Endodermal cell (in vitro differentiated cells): ENCODE results near the gene PRKCB. TPM values are rescaled to one million over a fixed set of nuclear protein-coding genes. Genes with fewer than 3 reads are reported as not detected.
A peak's percentile ranks its signal among the peaks of the same experiment; 100 is the strongest.

ENCODE experiments used
- DNase-seq: peaks from one replicate; pipeline ENCODE4 v3.0.0-alpha.2; 2017
- H3K27ac ChIP-seq: 2 replicates; pipeline ENCODE4 v1.5.1; 2013; ENCODE audit warnings: mild to moderate bottlenecking, low read depth, low read length, moderate library complexity
- H3K27me3 ChIP-seq: 2 replicates; pipeline ENCODE4 v1.6.1; 2013; ENCODE audit warnings: mild to moderate bottlenecking, low read length, moderate library complexity; ENCODE audit not compliant: insufficient read depth, control insufficient read depth, poor library complexity, severe bottlenecking
- H3K36me3 ChIP-seq: 2 replicates; pipeline ENCODE4 v1.7.0; 2013; ENCODE audit warnings: mild to moderate bottlenecking, low read length, moderate library complexity; ENCODE audit not compliant: control insufficient read depth, insufficient read depth
- H3K4me1 ChIP-seq: one replicate; pipeline ENCODE4 v1.7.0; 2013; ENCODE audit warnings: low read length; ENCODE audit not compliant: control insufficient read depth, insufficient read depth
- H3K4me3 ChIP-seq: 2 replicates; pipeline ENCODE4 v1.5.1; 2013; ENCODE audit warnings: mild to moderate bottlenecking, low read length, moderate library complexity
- H3K9ac ChIP-seq: 2 replicates; pipeline ENCODE4 v1.6.1; 2013; ENCODE audit warnings: mild to moderate bottlenecking, low read length, moderate library complexity; ENCODE audit not compliant: poor library complexity, severe bottlenecking; ENCODE audit errors: extremely low read depth
- H3K9me3 ChIP-seq: 2 replicates; pipeline ENCODE4 v1.6.1; 2013; ENCODE audit warnings: mild to moderate bottlenecking, low read length, moderate library complexity; ENCODE audit not compliant: control insufficient read depth
- H3K27ac Mint-ChIP-seq: 2 replicates; pipeline ENCODE4 v1.8.0; 2020; ENCODE audit warnings: mixed read lengths
- H3K27me3 Mint-ChIP-seq: 2 replicates; pipeline ENCODE4 v1.8.0; 2021; ENCODE audit warnings: mild to moderate bottlenecking, mixed read lengths; ENCODE audit not compliant: insufficient read depth
- H3K36me3 Mint-ChIP-seq: 2 replicates; pipeline ENCODE4 v1.8.0; 2020; ENCODE audit warnings: low read depth, mixed read lengths
- H3K4me1 Mint-ChIP-seq: 2 replicates; pipeline ENCODE4 v1.8.0; 2020; ENCODE audit warnings: mixed read lengths
- H3K4me3 Mint-ChIP-seq: 2 replicates; pipeline ENCODE4 v1.8.0; 2020; ENCODE audit warnings: mild to moderate bottlenecking, moderate library complexity, mixed read lengths
- H3K9me3 Mint-ChIP-seq: 2 replicates; pipeline ENCODE4 v1.8.0; 2020; ENCODE audit warnings: mild to moderate bottlenecking, mixed read lengths
- CTCF ChIP-seq: fragments of 200-600 bp; sonication (generic); conservative IDR thresholded peaks from 2 replicates; pipeline ENCODE4 v1.5.0; 2021; ENCODE audit warnings: antibody characterized with exemption, mild to moderate bottlenecking
- WGBS, 2 experiments: methylation state at CpG; one replicate each; pipeline versions ENCODE4 v1.1.5 to v1.1.7; 2013; ENCODE audit warnings: missing lambda C conversion rate in 2 of 2, mixed read lengths in 1 of 2; ENCODE audit not compliant: insufficient coverage in 1 of 2, insufficient read length in 1 of 2; 5-methylcytosine and 5-hydroxymethylcytosine counted together
- total RNA-seq, 2 donors: library from RNA; stranded (reverse); fragmentation: NEBNext Ultra II Directional in 1 of 2; extraction: Animal tissue kit (Norgen Biotek cat#: 25700) in 1 of 2; gene quantifications; 2 replicates in 1 of 2; 3 replicates in 1 of 2; pipeline ENCODE4 v1.2.1, GENCODE V29; 2021

Gene PRKCB
- total RNA-seq, 2 donors from 2014 or later = 0.38 to 1.1 TPM

DNA sequence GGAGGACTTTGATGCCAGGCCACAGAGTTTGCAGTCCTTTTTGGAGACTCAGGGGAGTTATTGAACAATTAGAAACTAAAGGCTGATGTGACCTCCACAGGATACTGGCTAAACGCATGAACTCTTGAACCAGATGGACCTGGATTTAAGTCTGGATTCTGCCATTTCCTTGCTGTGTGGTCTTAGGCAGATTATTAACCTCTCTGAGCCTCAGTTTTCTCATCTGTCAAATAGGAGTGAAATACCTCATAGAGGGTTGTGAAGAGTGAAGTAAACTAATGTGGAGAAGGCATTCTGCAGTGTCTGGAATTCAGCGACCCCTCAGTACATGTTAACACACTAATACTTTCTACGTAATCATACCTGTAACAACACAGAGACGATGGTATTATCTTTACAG is 93.5 kb downstream of the PRKCB start:
- H3K36me3 Mint-ChIP-seq = no peaks in the 10 kb centered on the region
- Histone ChIP-seq H3K27me3 (no peaks in the 10 kb centered on the region), H3K9ac (no peak overlapping the region), H3K4me3 (no peak overlapping the region), H3K4me1 (no peaks in the 10 kb centered on the region), H3K27ac (no peak overlapping the region), H3K36me3 (no peaks in the 10 kb centered on the region), H3K9me3 (no peaks in the 10 kb centered on the region)
- DNase-seq = no peak
- no peaks in the 10 kb centered on the region for H3K9me3 Mint-ChIP-seq
- peaks cover 22% of the 10 kb centered on the region for H3K27me3 Mint-ChIP-seq
- TF ChIP-seq CTCF = no peak
- no peak overlapping the region for H3K4me3 Mint-ChIP-seq
- no peak overlapping the region for H3K27ac Mint-ChIP-seq
- 83 to 97% methylated on average over 2 to 4 of the region's 4 CpGs for WGBS, 2 experiments
- H3K4me1 Mint-ChIP-seq = no peaks in the 10 kb centered on the region

DNA sequence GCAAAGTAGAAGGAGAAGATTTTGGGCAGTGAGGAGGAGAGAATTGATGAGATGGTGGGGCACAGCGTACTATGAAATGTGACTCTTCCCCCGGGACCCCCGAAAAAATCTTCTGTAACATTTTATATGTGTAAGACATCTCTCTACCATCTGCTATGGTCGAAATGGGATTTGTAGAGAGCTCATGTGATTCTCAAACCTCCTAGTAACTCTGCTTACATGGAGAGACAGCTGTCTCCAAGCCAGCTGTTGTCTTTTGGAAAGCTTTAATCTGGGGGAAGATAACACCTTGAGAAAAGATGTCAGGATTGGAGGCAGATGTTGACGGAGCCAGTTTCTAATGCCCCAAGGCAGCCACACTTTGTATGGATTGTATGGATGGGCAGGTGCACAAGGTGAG is 94.1 kb downstream of the PRKCB start:
- H3K36me3 Mint-ChIP-seq = no peaks in the 10 kb centered on the region
- peak; percentile 7 for DNase-seq
- Histone ChIP-seq H3K9ac (no peak overlapping the region), H3K4me1 (no peaks in the 10 kb centered on the region), H3K9me3 (no peaks in the 10 kb centered on the region), H3K27me3 (peaks cover 4% of the 10 kb centered on the region), H3K4me3 (no peak overlapping the region), H3K36me3 (no peaks in the 10 kb centered on the region), H3K27ac (no peak overlapping the region)
- WGBS, 2 experiments = 94 to 98% methylated on average over 2 to 5 of the region's 5 CpGs
- peaks cover 25% of the 10 kb centered on the region for H3K27me3 Mint-ChIP-seq
- H3K4me3 Mint-ChIP-seq = no peak overlapping the region
- H3K27ac Mint-ChIP-seq = no peak overlapping the region
- TF ChIP-seq CTCF = no peak
- H3K9me3 Mint-ChIP-seq = no peaks in the 10 kb centered on the region
- no peaks in the 10 kb centered on the region for H3K4me1 Mint-ChIP-seq

DNA sequence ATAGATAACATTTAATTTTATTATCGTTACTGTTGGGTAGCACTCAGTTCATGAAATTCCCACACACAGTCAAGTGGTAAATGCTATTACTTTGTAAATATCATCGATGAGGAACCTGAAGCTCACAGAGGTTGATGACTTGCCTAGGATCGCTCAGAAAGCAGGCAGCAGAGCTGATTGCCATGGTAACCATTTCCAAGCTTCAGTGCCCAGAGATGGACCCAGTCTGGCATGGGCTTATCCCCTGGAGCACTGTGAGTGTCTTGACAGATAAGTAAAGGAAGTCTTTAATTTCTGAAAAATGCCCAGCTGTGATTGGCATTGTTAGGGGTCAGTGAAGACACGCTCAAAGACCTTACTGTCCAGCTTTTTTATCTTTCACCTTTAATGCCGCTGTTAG is 95.0 kb downstream of the PRKCB start:
- no peak for TF ChIP-seq CTCF
- H3K36me3 Mint-ChIP-seq = no peaks in the 10 kb centered on the region
- no peak overlapping the region for H3K4me3 Mint-ChIP-seq
- no peaks in the 10 kb centered on the region for H3K9me3 Mint-ChIP-seq
- H3K27me3 ChIP-seq = peaks cover 12% of the 10 kb centered on the region
- WGBS, 2 experiments = 93 to 94% methylated on average over 5 of the region's 5 CpGs
- peaks cover 31% of the 10 kb centered on the region for H3K27me3 Mint-ChIP-seq
- no peaks in the 10 kb centered on the region for H3K4me1 Mint-ChIP-seq
- no peak overlapping the region for H3K4me3 ChIP-seq
- no peak overlapping the region for H3K27ac Mint-ChIP-seq
- H3K9me3 ChIP-seq = no peaks in the 10 kb centered on the region
- DNase-seq = peak; percentile 19
- no peaks in the 10 kb centered on the region for H3K4me1 ChIP-seq
- no peaks in the 10 kb centered on the region for H3K36me3 ChIP-seq
- no peak overlapping the region for H3K27ac ChIP-seq
- H3K9ac ChIP-seq = no peak overlapping the region
